Right lobe of liver (tissue), 4 donors: ENCODE measurements around the gene NCS1.

Experiments
- CTCF ChIP-seq, 4 donors: fragments of 200-600 bp in 3 of 4; fragments of 450-650 bp in 1 of 4; IDR thresholded peaks; one replicate each; pipeline versions ENCODE4 v1.5.1 to v1.8.0; 2016 to 2022; ENCODE audit warnings: antibody characterized with exemption in 4 of 4, mild to moderate bottlenecking in 2 of 4
- POLR2A ChIP-seq: fragments of 450-650 bp; IDR thresholded peaks from one replicate; pipeline ENCODE4 v1.6.1; 2017; ENCODE audit warnings: antibody characterized with exemption, mild to moderate bottlenecking
- donor health status: DM: no; HTN: no; CAD: no.
- donor health status: DM: no; HTN: no; CAD: no.
- donor health status: DM: no; HTN: yes; CAD: no.

GRCh38 chr9:130208600-130209347 lies 36.6 kb downstream of the NCS1 start:
- TF ChIP-seq CTCF (IDR thresholded peaks at IDR 0.05): no peak
- TF ChIP-seq POLR2A: no peak
